KOPT-K1 (cell line): ENCODE measurements around the gene DHX35.

Source experiments
- H3K27ac ChIP-seq: fragments of 200-600 bp; sonication (generic); 2 replicates; pipeline ENCODE4 v1.5.1; 2016; ENCODE audit warnings: antibody characterized with exemption, mild to moderate bottlenecking, low read depth, low read length; ENCODE audit not compliant: poor library complexity, severe bottlenecking
- H3K36me3 ChIP-seq: fragments of 200-600 bp; sonication (generic); 2 replicates; pipeline ENCODE4 v1.5.1; 2017; ENCODE audit warnings: antibody characterized with exemption, mild to moderate bottlenecking, low read length, moderate library complexity; ENCODE audit not compliant: insufficient read depth
- H3K9me3 ChIP-seq: fragments of 200-600 bp; sonication (generic); 2 replicates; pipeline ENCODE4 v1.5.1; 2017; ENCODE audit warnings: antibody characterized with exemption, low read length, mild to moderate bottlenecking; ENCODE audit not compliant: insufficient read depth, poor library complexity, severe bottlenecking

DHX35 gene

GRCh38 chr20:39067526-39068216, 105.5 kb downstream of the DHX35 start:
- Histone ChIP-seq H3K27ac (no peak overlapping the region), H3K9me3 (peaks cover 9% of the 10 kb centered on the region), H3K36me3 (no peaks in the 10 kb centered on the region)

- no peaks in the 10 kb centered on the region for H3K36me3 ChIP-seq
- H3K27ac ChIP-seq: no peak overlapping the region
- H3K9me3 ChIP-seq: peaks cover 9% of the 10 kb centered on the region
These were observed 107.8 kb downstream of the DHX35 start for GRCh38 chr20:39069976-39070375.

- no peaks in the 10 kb centered on the region for H3K36me3 ChIP-seq
- H3K27ac ChIP-seq: no peak overlapping the region
- peaks cover 9% of the 10 kb centered on the region for H3K9me3 ChIP-seq
These were observed 108.5 kb downstream of the DHX35 start for GRCh38 chr20:39070484-39071231.

GRCh38 chr20:39072132-39072531, 110.0 kb downstream of the DHX35 start:
- peaks cover 9% of the 10 kb centered on the region for H3K9me3 ChIP-seq
- no peak overlapping the region for H3K27ac ChIP-seq

GRCh38 chr20:39072653-39073052, 110.5 kb downstream of the DHX35 start:
- Histone ChIP-seq H3K27ac (no peak overlapping the region), H3K9me3 (peaks cover 8% of the 10 kb centered on the region), H3K36me3 (no peaks in the 10 kb centered on the region)

More at GRCh38 chr20:39072132-39072531, 110.0 kb downstream of the DHX35 start:
- no peaks in the 10 kb centered on the region for H3K36me3 ChIP-seq

- no peaks in the 10 kb centered on the region for H3K9me3 ChIP-seq
- H3K36me3 ChIP-seq: no peaks in the 10 kb centered on the region
- no peak overlapping the region for H3K27ac ChIP-seq
These were observed 113.6 kb downstream of the DHX35 start for GRCh38 chr20:39075731-39076130.

- Histone ChIP-seq H3K36me3 (no peaks in the 10 kb centered on the region), H3K9me3 (no peaks in the 10 kb centered on the region), H3K27ac (no peak overlapping the region)
These were observed 114.8 kb downstream of the DHX35 start for GRCh38 chr20:39076958-39077357.

GRCh38 chr20:39080326-39080725, 118.2 kb downstream of the DHX35 start:
- Histone ChIP-seq H3K9me3 (no peaks in the 10 kb centered on the region), H3K36me3 (no peaks in the 10 kb centered on the region)

GRCh38 chr20:39081255-39081654, 119.1 kb downstream of the DHX35 start:
- Histone ChIP-seq H3K36me3 (no peaks in the 10 kb centered on the region), H3K27ac (no peak overlapping the region), H3K9me3 (no peaks in the 10 kb centered on the region)

More at GRCh38 chr20:39080326-39080725, 118.2 kb downstream of the DHX35 start:
- H3K27ac ChIP-seq: no peak overlapping the region

- Histone ChIP-seq H3K36me3 (no peaks in the 10 kb centered on the region), H3K27ac (no peak overlapping the region), H3K9me3 (no peaks in the 10 kb centered on the region)
These were observed 120.7 kb downstream of the DHX35 start for GRCh38 chr20:39082622-39083398.

GRCh38 chr20:39083761-39084160, 121.6 kb downstream of the DHX35 start:
- H3K27ac ChIP-seq: no peak overlapping the region
- H3K9me3 ChIP-seq: no peaks in the 10 kb centered on the region
- no peaks in the 10 kb centered on the region for H3K36me3 ChIP-seq

- H3K9me3 ChIP-seq: peaks cover 4% of the 10 kb centered on the region
- no peak overlapping the region for H3K27ac ChIP-seq
- no peaks in the 10 kb centered on the region for H3K36me3 ChIP-seq
These were observed 126.9 kb downstream of the DHX35 start for GRCh38 chr20:39089029-39089428.
